CD4-positive, alpha-beta T cell treated with Interleukin-6 for 4 hours (primary cell): ENCODE measurements around the gene CLDN3.
A peak's percentile ranks its signal among the peaks of the same experiment; 100 is the strongest.
"Not testable (repeated sequence)": the region's sequence is repeated elsewhere in the genome, so short reads cannot be mapped to it uniquely, and the experiment has no call there.

Experiments used
- DNase-seq: peaks from one replicate; pipeline ENCODE4 v3.0.0-alpha.2; 2020; ENCODE audit warnings: mixed read lengths

Gene CLDN3, protein sequence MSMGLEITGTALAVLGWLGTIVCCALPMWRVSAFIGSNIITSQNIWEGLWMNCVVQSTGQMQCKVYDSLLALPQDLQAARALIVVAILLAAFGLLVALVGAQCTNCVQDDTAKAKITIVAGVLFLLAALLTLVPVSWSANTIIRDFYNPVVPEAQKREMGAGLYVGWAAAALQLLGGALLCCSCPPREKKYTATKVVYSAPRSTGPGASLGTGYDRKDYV

DNA sequence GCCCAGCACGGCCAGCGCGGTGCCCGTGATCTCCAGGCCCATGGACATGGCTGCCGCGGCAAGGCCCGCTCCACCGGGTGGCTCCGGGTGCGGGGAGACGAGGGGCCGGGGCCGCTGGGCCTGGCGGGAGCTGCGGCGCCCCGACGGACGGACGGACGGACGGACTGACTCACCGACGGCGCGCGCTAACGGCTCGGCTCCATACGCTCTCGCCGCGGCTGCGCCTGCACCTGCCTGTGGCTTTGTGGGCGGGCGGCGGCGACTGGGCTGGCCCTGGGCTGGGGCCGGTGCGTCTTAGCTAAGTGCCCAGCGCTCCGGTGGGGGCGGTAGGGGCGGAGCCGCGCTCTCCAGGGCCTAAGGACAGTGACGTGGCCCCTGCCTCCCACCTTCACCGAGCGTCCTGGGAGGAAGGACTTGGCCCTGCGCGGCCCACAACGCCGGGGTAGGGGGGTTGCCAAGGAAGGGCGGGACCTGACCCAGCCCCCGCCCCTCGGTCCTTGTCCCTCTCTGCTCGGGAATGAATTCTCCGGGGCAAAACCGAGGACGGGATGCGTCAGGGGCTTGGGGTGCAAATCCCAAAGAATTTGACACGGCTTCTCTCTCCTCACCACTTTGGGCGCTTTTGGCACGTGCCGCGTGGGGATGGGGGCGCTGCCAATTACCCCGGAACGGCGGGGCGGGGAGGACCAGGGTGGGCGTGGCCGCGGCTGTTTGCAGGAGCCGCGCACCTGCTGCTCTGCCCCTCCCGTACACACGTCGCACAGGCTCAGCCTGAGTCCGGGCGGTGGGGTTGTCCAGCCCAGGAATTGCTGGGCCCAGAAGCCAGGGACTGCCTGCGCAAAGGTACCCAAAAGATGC lies at the start of gene CLDN3:
CLDN3 (minus strand) TSS at position 269 of the 858 bp plus-strand sequence; CDS start at position 48, 221 bp downstream.
- peak; percentile 10 for DNase-seq

DNA sequence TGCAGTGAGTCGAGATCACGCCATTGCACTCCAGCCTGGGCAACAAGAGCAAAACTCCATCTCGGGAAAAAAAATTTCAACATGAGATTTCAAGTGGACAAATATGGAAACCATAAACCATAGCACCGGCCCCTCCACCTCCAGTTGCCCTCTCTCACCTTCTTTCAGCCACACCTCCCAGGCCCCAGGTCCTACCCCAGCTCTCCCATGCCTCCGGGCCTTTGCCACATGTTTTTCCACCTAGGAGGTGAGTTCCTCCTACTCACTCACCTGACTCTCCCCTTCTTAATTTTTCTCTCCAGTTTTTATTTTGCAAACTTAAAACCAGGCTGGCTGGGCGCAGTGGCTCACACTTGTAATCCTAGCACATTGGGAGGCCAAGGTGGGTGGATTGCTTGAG lies 47.1 kb upstream of the CLDN3 start:
- no peak for DNase-seq

DNA sequence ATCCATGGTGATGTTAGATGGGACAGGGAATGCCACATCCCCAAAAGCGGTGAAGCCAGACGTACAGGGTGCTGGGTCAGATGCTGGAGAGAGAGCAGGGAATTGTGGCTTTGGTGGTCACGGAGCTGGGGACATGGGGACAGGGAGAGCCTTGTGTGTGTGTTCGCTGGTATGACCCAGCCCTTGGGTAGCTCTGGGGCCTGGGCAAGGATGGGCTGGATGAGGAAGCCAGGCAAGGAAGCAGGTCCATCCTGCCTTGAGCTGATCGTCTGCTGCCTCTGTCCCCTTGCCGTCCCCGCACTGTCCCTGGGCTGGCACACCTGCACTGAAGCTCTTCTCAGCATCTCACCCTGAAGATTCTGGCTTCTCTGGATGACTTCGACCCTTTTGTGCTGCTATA lies 45.4 kb upstream of the CLDN3 start:
- no peak for DNase-seq

DNA sequence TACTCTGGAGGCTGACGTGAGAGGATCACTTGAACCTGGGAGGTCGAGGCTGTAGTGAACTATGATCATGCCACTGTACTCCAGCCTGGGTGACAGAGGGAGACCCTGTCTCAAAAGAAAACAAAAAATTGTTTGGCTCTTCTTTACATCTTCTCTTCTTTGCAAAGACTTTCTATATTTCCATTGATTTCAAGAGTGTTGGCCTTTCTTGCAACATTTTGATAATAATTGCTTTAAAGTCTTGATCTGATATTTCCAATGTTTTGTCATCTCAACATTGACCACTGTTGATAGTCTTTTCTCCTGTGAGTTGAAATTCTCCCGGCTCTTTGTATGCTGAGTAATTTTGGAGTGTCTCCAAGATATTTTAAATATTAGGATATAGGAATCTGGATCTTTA lies 42.9 kb upstream of the CLDN3 start:
- no peak for DNase-seq

DNA sequence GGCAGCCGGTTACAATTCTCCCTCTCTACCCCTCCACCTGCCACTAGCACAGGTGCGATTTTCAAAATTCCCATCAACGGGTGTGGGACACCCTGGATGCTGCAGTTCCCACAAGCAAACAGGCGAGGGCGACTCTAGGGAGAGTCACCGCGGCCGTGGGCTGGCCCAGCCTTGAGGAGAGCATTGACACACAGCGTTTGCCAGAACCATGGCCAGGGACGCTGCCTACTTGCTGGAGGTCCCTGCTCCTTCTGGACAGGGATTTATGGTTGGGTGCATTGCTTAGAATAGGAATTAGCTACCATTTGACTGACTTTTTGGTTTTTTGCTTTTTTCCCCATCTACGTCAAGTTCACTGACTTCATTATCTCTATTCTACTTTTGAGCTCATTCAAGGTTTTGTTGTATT lies 41.7 kb upstream of the CLDN3 start:
- DNase-seq: peak; percentile 59

DNA sequence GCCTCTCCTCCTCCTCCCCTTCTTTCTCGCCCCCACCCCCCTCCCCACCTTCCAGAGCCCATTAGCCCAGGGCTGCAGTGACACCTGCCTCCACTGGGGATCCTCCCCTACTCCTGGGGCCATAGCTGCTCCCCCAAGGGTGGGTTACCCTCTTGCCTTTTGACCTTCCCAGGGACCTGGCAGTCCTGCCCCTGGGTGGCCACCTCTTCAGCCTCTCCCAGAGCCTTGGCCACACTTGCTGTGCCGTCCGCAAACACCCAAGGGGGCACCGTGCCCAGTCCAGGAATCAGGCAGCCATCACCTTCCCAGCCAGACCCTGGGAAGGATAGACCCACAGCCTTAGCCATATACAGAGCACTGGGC lies 40.9 kb upstream of the CLDN3 start:
- no peak for DNase-seq

DNA sequence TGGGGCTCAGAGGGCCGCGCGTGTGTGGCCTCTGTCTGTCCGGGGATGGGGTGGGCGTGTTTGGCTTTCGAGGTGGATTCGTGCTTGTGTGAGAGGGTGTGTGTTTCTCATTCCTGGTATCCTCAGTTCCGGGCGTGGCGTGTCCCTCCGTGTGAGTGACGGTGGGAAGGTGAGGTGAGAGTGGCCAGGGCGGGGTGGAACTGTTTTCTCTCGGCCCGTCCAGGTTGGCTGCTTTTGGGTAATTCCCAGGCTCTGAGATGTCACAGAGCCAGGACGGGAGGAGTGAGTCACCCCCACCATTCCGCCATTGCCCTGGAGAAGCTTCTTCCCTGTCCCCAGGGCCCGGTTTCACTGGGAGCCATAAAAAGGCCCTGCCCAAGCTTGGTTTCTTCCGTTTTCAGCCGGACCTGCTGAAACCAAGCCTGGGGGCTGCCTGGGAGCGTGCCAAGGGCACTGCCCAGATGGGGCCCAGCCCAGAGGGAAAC lies 39.4 kb upstream of the CLDN3 start:
- DNase-seq: no peak

DNA sequence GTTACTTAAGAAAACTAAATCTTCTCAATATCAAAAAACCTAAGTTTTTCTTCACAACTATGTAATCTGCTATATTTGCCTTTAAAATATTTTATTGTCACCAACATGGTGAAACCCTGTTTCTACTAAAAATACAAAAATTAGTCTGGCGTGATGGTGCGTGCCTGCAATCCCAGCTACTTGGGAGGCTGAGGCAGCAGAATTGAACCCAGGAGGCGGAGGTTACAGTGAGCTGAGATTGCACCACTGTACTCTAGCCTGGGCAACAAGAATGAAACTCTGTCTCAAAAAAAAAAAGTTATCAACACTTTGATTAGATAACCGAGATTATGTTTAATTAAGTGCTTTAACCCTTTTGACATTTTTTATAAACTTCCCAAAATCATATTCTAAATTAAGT lies 32.4 kb upstream of the CLDN3 start:
- no peak for DNase-seq

DNA sequence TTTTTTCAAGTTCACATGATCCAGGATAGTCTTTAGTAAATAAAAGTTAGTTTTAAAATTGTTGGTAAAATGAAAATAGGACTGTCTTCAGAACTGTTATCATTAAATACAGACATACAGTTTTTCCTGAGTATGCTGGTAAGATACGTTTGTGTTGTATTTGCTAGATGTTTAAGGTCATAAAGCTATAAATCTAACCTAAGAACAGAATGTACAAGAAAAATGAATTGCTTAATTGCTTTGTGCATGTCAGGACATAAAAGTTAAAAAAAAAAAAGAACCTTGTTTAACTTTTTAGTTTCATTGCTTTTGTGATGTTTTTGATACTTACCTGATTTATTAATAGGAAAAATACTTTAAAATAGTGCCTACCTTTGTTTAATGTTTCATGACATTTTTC lies 31.5 kb upstream of the CLDN3 start:
- no peak for DNase-seq

DNA sequence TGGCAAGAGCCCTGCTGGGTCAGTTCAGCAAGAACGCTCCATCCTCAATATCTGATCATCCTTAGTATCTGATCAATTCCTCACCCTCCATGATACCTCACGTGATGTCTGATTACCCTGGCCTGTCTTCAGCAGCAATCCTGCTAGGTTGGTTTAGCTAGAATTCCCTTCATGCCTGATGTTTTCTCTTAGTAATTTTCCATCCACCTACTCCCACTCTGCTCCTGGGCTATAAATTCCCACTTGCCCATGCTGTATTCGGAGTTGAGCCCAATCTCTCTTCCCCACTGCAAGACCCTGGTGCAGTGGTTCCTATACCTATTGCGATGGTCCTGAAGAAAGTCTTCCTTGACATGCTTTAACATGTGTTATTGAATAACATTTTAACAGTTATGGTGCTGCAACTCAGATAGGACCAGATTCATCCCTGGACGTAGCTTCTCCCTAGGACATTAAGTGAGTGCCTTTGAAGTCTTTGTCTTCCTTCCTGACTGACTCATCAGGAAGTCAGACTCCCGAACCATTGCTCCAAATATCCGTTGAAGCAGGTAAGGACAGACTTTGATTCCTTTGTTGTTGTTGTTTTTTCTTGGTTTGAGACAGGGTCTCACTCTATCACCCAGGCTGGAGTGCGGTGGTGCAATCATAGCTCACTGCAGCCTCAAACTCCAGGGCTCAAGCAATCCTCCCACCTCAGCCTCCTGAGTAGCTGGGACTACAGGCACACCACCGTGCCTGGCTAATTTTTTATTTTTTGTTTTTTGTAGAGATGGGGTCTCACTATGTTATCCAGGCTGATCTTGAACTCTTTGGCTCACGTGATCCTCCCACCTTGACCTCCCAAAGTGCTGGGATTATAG lies 29.4 kb upstream of the CLDN3 start:
- no peak for DNase-seq

DNA sequence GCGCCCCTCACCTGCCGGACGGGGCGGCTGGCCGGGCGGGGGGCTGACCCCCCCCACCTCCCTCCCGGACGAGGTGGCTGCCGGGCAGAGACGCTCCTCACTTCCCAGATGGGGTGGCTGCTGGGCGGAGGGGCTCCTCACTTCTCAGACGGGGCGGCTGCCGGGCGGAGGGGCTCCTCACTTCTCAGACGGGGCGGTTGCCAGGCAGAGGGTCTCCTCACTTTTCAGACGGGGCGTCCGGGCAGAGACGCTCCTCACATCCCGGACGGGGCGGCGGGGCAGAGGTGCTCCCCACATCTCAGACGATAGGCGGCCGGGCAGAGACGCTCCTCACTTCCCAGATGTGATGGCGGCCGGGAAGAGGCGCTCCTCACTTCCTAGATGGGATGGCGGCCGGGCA lies 27.1 kb upstream of the CLDN3 start:
- DNase-seq: not testable (repeated sequence)

DNA sequence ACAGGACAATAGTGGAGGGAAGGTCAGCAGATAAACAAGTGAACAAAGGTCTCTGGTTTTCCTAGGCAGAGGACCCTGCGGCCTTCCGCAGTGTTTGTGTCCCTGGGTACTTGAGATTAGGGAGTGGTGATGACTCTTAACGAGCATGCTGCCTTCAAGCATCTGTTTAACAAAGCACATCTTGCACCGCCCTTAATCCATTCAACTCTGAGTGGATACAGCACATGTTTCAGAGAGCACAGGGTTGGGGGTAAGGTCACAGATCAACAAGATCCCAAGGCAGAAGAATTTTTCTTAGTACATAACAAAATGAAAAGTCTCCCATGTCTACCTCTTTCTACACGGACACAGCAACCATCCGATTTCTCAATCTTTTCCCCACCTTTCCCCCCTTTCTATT lies 26.6 kb upstream of the CLDN3 start:
- not testable (repeated sequence) for DNase-seq

DNA sequence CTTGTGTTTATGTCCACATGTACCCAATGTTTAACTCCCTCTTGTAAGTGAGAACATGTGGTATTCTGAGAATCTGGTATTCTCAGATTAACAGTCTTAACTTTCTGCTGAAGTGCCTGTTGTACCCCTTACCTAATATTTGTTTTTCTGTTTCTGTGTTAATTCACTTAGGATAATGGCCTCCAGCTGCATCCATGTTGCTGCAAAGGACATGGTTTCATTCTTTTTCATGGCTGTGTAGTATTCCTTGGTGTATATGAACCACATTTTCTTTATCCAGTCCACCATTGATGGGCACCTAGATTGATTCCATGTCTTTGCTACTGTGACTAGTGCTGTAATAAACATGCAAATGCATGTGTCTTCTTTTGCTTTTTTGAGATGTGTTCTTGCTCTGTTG lies 25.1 kb upstream of the CLDN3 start:
- not testable (repeated sequence) for DNase-seq

DNA sequence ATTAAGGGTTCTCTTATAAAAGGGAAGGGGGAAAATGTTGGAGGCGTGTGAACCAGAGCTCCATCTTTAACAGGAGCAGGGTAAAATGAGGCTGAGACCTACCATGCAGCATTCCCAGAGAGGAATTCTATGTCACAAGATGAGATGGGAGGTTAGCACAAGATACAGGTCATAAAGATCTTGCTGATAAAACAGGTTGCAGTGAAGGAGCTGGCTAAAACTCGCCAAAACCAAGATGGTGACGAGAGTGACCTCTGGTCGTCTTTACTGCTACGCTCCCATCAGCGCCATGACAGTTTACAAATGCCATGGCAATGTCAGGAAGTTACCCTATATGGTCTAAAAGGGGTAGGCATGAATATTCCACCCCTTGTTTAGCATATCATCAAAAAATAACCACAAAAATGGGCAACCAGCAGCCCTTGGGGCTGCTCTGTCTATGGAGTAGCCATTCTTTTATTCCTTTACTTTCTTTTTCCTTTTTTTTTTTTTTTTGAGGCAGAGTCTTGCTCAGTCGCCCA lies 21.2 kb upstream of the CLDN3 start:
- not testable (repeated sequence) for DNase-seq

DNA sequence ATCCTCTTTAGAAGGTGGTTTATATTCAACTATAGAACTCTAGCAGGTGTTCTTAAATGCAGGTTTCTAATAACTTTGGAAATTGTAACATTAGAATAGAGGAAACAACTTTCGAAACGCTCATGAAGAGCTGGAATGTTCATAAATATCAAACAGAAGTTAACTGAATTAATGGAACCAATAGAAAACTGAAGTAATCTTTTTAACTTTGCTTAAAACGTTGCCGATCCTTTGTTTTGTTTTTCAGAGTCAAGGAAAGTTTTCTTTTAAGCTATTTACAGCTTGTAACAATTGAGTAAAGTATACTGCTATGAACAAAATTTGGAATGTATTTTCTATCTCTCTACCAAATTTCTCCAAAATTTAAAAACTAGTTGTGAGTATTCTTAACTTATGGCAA lies 19.0 kb upstream of the CLDN3 start:
- DNase-seq: no peak

DNA sequence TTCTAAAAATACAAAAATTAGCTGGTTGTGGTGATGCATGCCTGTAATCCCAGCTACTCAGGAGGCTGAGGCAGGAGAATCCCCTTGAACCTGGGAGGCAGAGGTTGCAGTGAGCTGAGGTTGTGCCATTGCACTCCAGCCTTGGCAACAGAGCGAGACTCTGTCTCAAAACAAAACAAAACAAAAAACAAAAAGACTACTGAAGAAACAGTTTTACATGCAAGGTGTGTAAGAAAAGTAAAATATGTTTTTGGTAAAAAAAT lies 17.6 kb upstream of the CLDN3 start:
- DNase-seq: not testable (repeated sequence)

DNA sequence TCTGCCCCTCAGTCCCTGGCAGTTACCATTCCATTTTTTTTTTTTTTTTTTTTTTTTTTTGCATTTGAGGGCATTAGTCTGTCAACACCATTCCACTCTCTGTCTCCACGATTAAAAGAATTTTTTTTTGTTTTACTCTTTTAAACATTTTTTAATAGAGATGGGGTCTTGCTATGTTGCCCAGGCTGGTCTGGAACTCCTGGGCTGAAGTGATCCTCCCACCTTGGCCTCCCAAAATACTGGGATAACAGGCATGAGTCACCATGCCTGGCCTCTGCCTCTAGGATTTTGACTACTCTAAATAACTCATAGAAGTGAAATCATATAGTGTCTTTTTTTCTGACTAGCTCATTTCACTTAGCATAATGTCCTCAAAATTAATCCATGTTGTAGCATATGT lies 16.5 kb upstream of the CLDN3 start:
- no peak for DNase-seq

DNA sequence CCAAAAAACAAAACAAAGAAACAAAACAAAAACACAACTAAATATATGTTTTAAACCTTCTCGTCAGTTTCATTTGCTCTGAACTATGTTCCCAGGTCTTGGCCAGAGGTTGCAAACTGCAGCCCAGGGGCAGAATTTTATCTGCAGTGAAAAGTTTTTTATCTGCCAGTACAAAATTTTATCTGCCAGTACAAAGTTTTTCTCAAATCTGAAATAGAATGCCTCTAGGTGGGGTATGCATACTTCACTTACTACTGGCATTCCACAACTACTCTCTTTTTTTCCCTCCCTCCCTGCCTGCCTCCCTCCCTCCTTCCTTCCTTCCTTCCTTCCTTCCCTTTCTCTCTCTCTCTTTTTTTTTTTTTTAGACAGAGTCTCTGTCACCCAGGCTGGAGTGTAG lies 9.4 kb upstream of the CLDN3 start:
- no peak for DNase-seq

DNA sequence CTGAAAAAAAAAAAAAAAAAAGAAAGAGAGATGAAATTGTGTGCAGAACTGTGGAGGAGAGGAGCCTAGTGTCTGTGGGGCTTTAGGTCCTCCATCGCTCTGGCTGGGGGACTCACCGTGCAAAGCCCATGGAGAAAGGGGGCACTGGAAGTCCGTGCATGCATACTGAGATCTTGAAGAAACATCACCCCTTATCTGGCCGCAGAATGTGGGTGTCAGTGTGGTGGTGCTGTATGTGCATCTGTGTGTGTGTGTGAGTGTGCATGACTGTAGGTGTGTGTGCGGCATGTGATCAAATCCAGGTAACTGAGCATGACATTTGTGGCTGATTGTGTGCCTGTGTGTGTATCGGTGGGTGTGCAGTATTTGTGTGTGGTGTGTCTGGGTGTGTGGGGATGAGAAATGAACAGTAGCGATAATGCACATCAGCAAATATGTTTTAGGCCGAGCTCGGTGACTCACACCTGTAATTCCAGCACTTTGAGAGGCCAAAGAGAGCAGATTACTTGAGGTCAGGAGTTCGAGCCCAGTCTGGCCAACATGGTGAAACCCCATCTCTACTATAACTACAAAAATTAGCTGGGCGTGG lies 8.8 kb upstream of the CLDN3 start:
- no peak for DNase-seq

DNA sequence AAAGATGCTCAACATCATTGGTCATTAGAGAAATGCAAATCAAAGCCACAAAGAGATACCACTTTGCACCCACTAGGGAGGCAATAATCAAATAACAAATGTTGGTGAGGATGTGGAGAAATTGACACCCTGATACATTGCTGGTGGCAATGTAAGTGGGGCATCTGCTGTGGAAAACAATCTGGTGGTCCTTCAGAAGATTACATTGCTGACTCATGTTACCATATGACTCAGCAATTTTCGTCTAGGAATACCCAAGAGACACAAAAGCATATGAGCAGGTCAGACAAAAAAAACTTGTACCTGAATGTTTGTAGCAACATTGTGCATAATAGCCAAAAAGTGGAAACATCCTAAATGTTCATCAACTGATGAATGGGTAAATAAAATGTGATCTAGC lies 4.9 kb upstream of the CLDN3 start:
- no peak for DNase-seq

DNA sequence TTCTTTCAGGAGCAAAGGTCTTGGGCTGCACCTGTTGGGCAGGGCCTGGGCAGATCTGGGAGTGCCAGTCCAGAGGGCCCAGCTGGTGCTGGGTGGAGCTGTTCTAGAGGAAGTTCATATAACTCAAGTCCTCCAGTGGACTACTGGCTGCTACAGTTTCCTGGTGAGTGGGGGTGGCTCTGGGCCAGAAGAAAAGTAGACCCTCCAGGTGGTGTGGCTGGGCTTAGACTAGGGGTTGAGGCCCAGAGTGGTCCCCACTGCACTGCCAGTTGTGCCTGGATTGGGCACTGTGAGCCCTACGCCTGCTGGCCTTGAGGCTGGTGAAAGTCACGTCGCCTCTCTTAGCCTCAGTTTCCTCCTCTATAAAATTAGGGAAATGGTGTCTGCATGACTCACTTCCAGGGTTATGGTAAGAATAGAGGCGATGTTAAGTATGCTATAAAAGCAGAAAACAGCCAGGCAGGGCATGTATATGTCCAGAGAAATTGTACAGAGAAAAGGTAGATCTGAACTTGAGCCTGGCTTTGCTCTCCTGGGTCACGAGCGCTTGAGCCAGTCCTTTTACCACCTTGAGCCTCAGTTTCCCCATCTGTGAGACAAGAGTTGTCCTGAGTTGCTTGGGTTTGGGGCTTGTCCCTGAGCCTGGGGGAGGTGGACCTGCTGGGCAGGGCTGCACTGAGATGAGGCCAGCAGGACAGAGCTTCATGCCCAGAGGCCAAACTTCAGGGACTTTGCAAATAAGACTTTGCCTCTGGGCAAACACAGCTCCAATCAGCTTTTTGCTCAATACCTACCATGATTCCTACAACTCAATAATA lies 3.8 kb upstream of the CLDN3 start:
- no peak for DNase-seq
